HCT116 (cell line): Measurements from ENCODE around the gene ARFGAP1. TPM values are rescaled to one million over a fixed set of nuclear protein-coding genes. Genes with fewer than 3 reads are reported as not detected.

Experiments
- ATAC-seq: fragments of 200-7000 bp; cut with Tn5 transposase; 2 replicates; pipeline ENCODE4 v1.9.1; 2020; ENCODE audit warnings: mild to moderate bottlenecking, moderate library complexity
- BruUV-seq: library from RNA; stranded (reverse); fragments of 400-500 nt; replicated peaks from 2 replicates; lab custom pipeline; 2021; lab: Mats Ljungman, UMichigan
- CTCF ChIA-PET: fragments of 300-600 bp; sonication (Branson Sonifier 250); formaldehyde crosslinking; loops from one replicate; lab custom pipeline; 2021; ENCODE audit warnings: antibody characterized with exemption; lab: Charles Lee
- POLR2A ChIA-PET: fragments of 300-600, 350-600 bp; sonication (Branson Sonifier 250); formaldehyde crosslinking; loops from one replicate; lab custom pipeline; 2021; ENCODE audit warnings: antibody characterized with exemption; lab: Charles Lee
- RAD21 ChIA-PET, 2 experiments: fragments of 300-600 bp; sonication (Branson Sonifier 250); formaldehyde crosslinking; loops; one replicate each; lab custom pipeline; 2023; ENCODE audit warnings: low total read pairs in 2 of 2; ENCODE audit not compliant: uncharacterized antibody in 2 of 2, unreplicated experiment in 2 of 2, low non-redundant PET in 1 of 2; lab: Charles Lee
- DNase-seq: peaks from one replicate; pipeline ENCODE4 v3.0.0-alpha.2; 2010; ENCODE audit warnings: low read depth, low spot score
- H2AFZ ChIP-seq: fragments of 200-600 bp; shearing (Covaris generic), sonication (generic); 2 replicates; pipeline ENCODE4 v1.6.1; 2017; ENCODE audit warnings: low read depth, mixed run types, mixed read lengths, antibody characterized with exemption, low read length; ENCODE audit not compliant: poor library complexity, severe bottlenecking
- H3K27ac ChIP-seq: 2 replicates; pipeline ENCODE4 v1.5.1; 2012; ENCODE audit warnings: low read depth, low read length
- H3K27me3 ChIP-seq: fragments of 200-600 bp; sonication (generic); 2 replicates; pipeline ENCODE4 v1.6.1; 2016; ENCODE audit warnings: mixed run types, low read length, mixed read lengths; ENCODE audit not compliant: insufficient read depth
- H3K36me3 ChIP-seq, 2 experiments: fragments of 200-500 bp in 1 of 2; fragments of 200-600 bp in 1 of 2; sonication (Bioruptor generic) in 1 of 2; sonication (generic) in 1 of 2; 2 replicates each; pipeline versions ENCODE4 v1.5.1 to v1.6.1; 2014 to 2016; ENCODE audit warnings: low read length in 2 of 2, inconsistent platforms in 1 of 2, mixed read lengths in 1 of 2, mixed run types in 1 of 2; ENCODE audit not compliant: insufficient read depth in 2 of 2, control insufficient read depth in 1 of 2
- H3K4me1 ChIP-seq, 2 experiments: fragments of 200-600 bp in 1 of 2; sonication (generic) in 1 of 2; 2 replicates each; pipeline versions ENCODE4 v1.5.1 to v1.6.1; 2012 to 2017; ENCODE audit warnings: low read length in 2 of 2, inconsistent platforms in 1 of 2, mild to moderate bottlenecking in 1 of 2, mixed read lengths in 1 of 2, mixed run types in 1 of 2, moderate library complexity in 1 of 2; ENCODE audit not compliant: insufficient read depth in 2 of 2, control insufficient read depth in 1 of 2
- H3K4me2 ChIP-seq: fragments of 200-600 bp; sonication (generic); 2 replicates; pipeline ENCODE4 v1.6.1; 2017; ENCODE audit warnings: mixed run types, low read length, mixed read lengths
- H3K4me3 ChIP-seq, 2 experiments: fragments of 200-600 bp in 1 of 2; sonication (generic) in 1 of 2; replicated peaks in 1 of 2; 2 replicates each; pipeline ENCODE4 v1.5.1; 2011 to 2016; ENCODE audit warnings: low read length in 2 of 2, control low read depth in 1 of 2, low read depth in 1 of 2, mild to moderate bottlenecking in 1 of 2, mixed read lengths in 1 of 2, mixed run types in 1 of 2
- H3K79me2 ChIP-seq: fragments of 200-600 bp; sonication (generic); 2 replicates; pipeline ENCODE4 v1.6.1; 2017; ENCODE audit warnings: mild to moderate bottlenecking, mixed run types, low read length, moderate library complexity, mixed read lengths; ENCODE audit not compliant: insufficient read depth
- H3K9ac ChIP-seq: fragments of 200-600 bp; sonication (generic); 2 replicates; pipeline ENCODE4 v1.6.1; 2016; ENCODE audit warnings: low read length, mixed read lengths
- H3K9me2 ChIP-seq: fragments of 200-600 bp; sonication (generic), shearing (Covaris generic); 2 replicates; pipeline ENCODE4 v1.6.1; 2017; ENCODE audit warnings: mixed run types, mild to moderate bottlenecking, moderate library complexity; ENCODE audit not compliant: insufficient read depth
- H3K9me3 ChIP-seq, 2 experiments: fragments of 200-500 bp in 1 of 2; fragments of 200-600 bp in 1 of 2; sonication (Bioruptor generic) in 1 of 2; sonication (generic) in 1 of 2; 2 replicates each; pipeline ENCODE4 v1.6.1; 2014 to 2017; ENCODE audit warnings: low read length in 2 of 2, mixed read lengths in 2 of 2, inconsistent platforms in 1 of 2, low read depth in 1 of 2, mild to moderate bottlenecking in 1 of 2, mixed run types in 1 of 2, moderate library complexity in 1 of 2; ENCODE audit not compliant: control insufficient read depth in 1 of 2, insufficient read depth in 1 of 2
- H4K20me1 ChIP-seq: fragments of 200-600 bp; sonication (generic), shearing (Covaris generic); 2 replicates; pipeline ENCODE4 v1.6.1; 2017; ENCODE audit warnings: mixed run types, mild to moderate bottlenecking, moderate library complexity; ENCODE audit not compliant: insufficient read depth
- ATF3 ChIP-seq: IDR thresholded peaks from 2 replicates; pipeline ENCODE4 v1.6.1; 2012
- CBX3 ChIP-seq: IDR thresholded peaks from 2 replicates; pipeline ENCODE4 v1.6.1; 2012; ENCODE audit warnings: low read depth
- CEBPB ChIP-seq: IDR thresholded peaks from 2 replicates; pipeline ENCODE4 v1.6.1; 2012; ENCODE audit warnings: low read depth
- CTCF ChIP-seq, 3 experiments: fragments of 200-600 bp in 1 of 3; sonication (generic) in 1 of 3; IDR thresholded peaks in 2 of 3; conservative IDR thresholded peaks in 1 of 3; 2 replicates each; pipeline ENCODE4 v1.5.1; 2012 to 2017; ENCODE audit warnings: low read depth in 2 of 3, low read length in 2 of 3, antibody characterized with exemption in 1 of 3, borderline replicate concordance in 1 of 3, control low read depth in 1 of 3, mild to moderate bottlenecking in 1 of 3, mixed read lengths in 1 of 3, mixed run types in 1 of 3, moderate library complexity in 1 of 3; ENCODE audit not compliant: insufficient read depth in 1 of 3
- ELF1 ChIP-seq: IDR thresholded peaks from 2 replicates; pipeline ENCODE4 v1.6.1; 2012; ENCODE audit warnings: low read depth, borderline replicate concordance
- POLR2AphosphoS5 ChIP-seq: IDR thresholded peaks from 2 replicates; pipeline ENCODE4 v1.6.1; 2011; ENCODE audit warnings: mild to moderate bottlenecking, low read depth, low read length, moderate library complexity
- SP1 ChIP-seq: IDR thresholded peaks from 2 replicates; pipeline ENCODE4 v1.6.1; 2012; ENCODE audit warnings: low read depth
- TCF7L2 ChIP-seq: IDR thresholded peaks from 2 replicates; pipeline ENCODE4 v1.7.0; 2011; ENCODE audit warnings: borderline replicate concordance, inconsistent platforms; ENCODE audit not compliant: insufficient read depth, insufficient read length; ENCODE audit errors: extremely low read depth
- ZFX ChIP-seq: fragments of 450-650 bp; IDR thresholded peaks from 2 replicates; pipeline ENCODE4 v1.6.1; 2017
- ZNF274 ChIP-seq: fragments of 200-500 bp; sonication (Bioruptor generic); IDR thresholded peaks from 2 replicates; pipeline ENCODE4 v1.6.1; 2014; ENCODE audit warnings: mild to moderate bottlenecking, low read depth, low read length, inconsistent platforms
- intact Hi-C: fragments of 100-400 bp; cut with micrococcal nuclease; formaldehyde crosslinking; loops from 2 replicates; pipeline ENCODE4 v1.10.0; 2022
- total RNA-seq: library from RNA; stranded (reverse); gene quantifications from one replicate; pipeline ENCODE4 v1.2.1, GENCODE V29; 2021; ENCODE audit not compliant: unreplicated experiment

The ARFGAP1 gene
- total RNA-seq, 1 experiment from 2014 or later: 94.4 TPM

GRCh38 chr20:63314566-63315239 lies 42.1 kb downstream of the ARFGAP1 start:
- H3K9me2 ChIP-seq: no peaks in the 10 kb centered on the region
- CTCF ChIA-PET: no interaction called here
- H3K4me3 ChIP-seq: no peak overlapping the region
- TF ChIP-seq TCF7L2 (no peak), POLR2AphosphoS5 (no peak)
- no peak overlapping the region for H3K9ac ChIP-seq
- H3K36me3 ChIP-seq: no peaks in the 10 kb centered on the region
- no peaks in the 10 kb centered on the region for H3K79me2 ChIP-seq
- no peaks in the 10 kb centered on the region for H3K27me3 ChIP-seq
- intact Hi-C loops: no loop called here
- RAD21 ChIA-PET: no interaction called here
- H4K20me1 ChIP-seq: no peaks in the 10 kb centered on the region
- no peak for ATAC-seq
- H3K9me3 ChIP-seq: no peaks in the 10 kb centered on the region
- no peak overlapping the region for H3K4me2 ChIP-seq
- no peak overlapping the region for H3K27ac ChIP-seq
- H3K4me1 ChIP-seq: no peaks in the 10 kb centered on the region
- no peak overlapping the region for H2AFZ ChIP-seq
- DNase-seq: no peak
- no TSS peak for BruUV-seq
- POLR2A ChIA-PET: no interaction called here

GRCh38 chr20:63315240-63315689 lies 42.7 kb downstream of the ARFGAP1 start:
- Histone ChIP-seq H3K4me3 (no peak overlapping the region), H3K79me2 (no peaks in the 10 kb centered on the region), H3K4me1 (no peaks in the 10 kb centered on the region), H4K20me1 (no peaks in the 10 kb centered on the region), H3K27ac (no peak overlapping the region), H2AFZ (no peak overlapping the region), H3K36me3 (no peaks in the 10 kb centered on the region), H3K9ac (no peak overlapping the region), H3K4me2 (no peak overlapping the region)
- ATAC-seq: no peak
- BruUV-seq: no TSS peak
- ChIA-PET RAD21 (no interaction called here), POLR2A (no interaction called here), CTCF (no interaction called here)
- DNase-seq: no peak
- TF ChIP-seq ZFX (no peak), ATF3 (no peak), TCF7L2 (no peak), CEBPB (no peak), CBX3 (no peak), CTCF (IDR thresholded peaks at IDR 0.05 in 2 of 3, conservative IDR thresholded peaks at IDR 0.05 in 1 of 3; ENCODE audit: borderline replicate concordance in 1 of 3, insufficient read depth in 1 of 3, low read depth in 2 of 3, low read length in 2 of 3) (no peak), SP1 (no peak), ZNF274 (no peak), ELF1 (no peak)
- TF ChIP-seq, all 23 proteins: peak for 0
- Histone ChIP-seq H3K9me2 (no peaks in the 10 kb centered on the region), H3K9me3 (no peaks in the 10 kb centered on the region), H3K27me3 (no peaks in the 10 kb centered on the region)
- intact Hi-C loops: no loop called here
